IPS-18a (cell line): Measurements from ENCODE around the gene ATP13A1.
A peak's percentile ranks its signal among the peaks of the same experiment; 100 is the strongest.
"Not testable (repeated sequence)": the region's sequence is repeated elsewhere in the genome, so short reads cannot be mapped to it uniquely, and the experiment has no call there.

Experiments
- H3K27ac ChIP-seq: one replicate; pipeline ENCODE4 v1.5.1; 2013; ENCODE audit warnings: low read length
- H3K27me3 ChIP-seq: one replicate; pipeline ENCODE4 v1.6.1; 2013; ENCODE audit warnings: mild to moderate bottlenecking, low read length; ENCODE audit not compliant: control insufficient read depth, insufficient read depth
- H3K36me3 ChIP-seq: one replicate; pipeline ENCODE4 v1.6.1; 2013; ENCODE audit warnings: low read depth, low read length; ENCODE audit not compliant: control insufficient read depth
- H3K4me1 ChIP-seq: one replicate; pipeline ENCODE4 v1.6.1; 2013; ENCODE audit warnings: low read depth, low read length; ENCODE audit not compliant: control insufficient read depth
- H3K4me3 ChIP-seq: one replicate; pipeline ENCODE4 v1.5.1; 2013; ENCODE audit warnings: low read length
- H3K9ac ChIP-seq: one replicate; pipeline ENCODE4 v1.6.1; 2013; ENCODE audit warnings: mild to moderate bottlenecking, low read length, moderate library complexity
- H3K9me3 ChIP-seq: one replicate; pipeline ENCODE4 v1.6.1; 2013; ENCODE audit warnings: low read depth, low read length; ENCODE audit not compliant: control insufficient read depth

ATP13A1 gene

GRCh38 chr19:19663256-19664120 is at the start of gene ATP13A1:
TSS of gene ATP13A1 (minus strand) at chr19:19663676. CDS start at chr19:19663666, 10 bp downstream.
- Histone ChIP-seq H3K9me3 (no peaks in the 10 kb centered on the region), H3K27me3 (no peaks in the 10 kb centered on the region), H3K27ac (peak within 1 kb of the TSS; percentile 84), H3K9ac (peak within 1 kb of the TSS; percentile 88), H3K4me1 (peaks cover 10% of the 10 kb centered on the region), H3K4me3 (peak within 1 kb of the TSS; percentile 82), H3K36me3 (peaks cover 11% of the 10 kb centered on the region)

GRCh38 chr19:19711934-19712828 is 48.7 kb upstream of the ATP13A1 start:
- no peak overlapping the region for H3K4me3 ChIP-seq
- H3K4me1 ChIP-seq, result no peaks in the 10 kb centered on the region
- H3K9ac ChIP-seq, result no peak overlapping the region
- peaks cover 23% of the 10 kb centered on the region for H3K36me3 ChIP-seq
- no peak overlapping the region for H3K27ac ChIP-seq
- peaks cover 85% of the 10 kb centered on the region for H3K9me3 ChIP-seq
- H3K27me3 ChIP-seq, result no peaks in the 10 kb centered on the region

- peaks cover 80% of the 10 kb centered on the region for H3K9me3 ChIP-seq
- no peaks in the 10 kb centered on the region for H3K4me1 ChIP-seq
- no peak overlapping the region for H3K4me3 ChIP-seq
- peaks cover 23% of the 10 kb centered on the region for H3K36me3 ChIP-seq
- H3K27ac ChIP-seq, result no peak overlapping the region
- no peaks in the 10 kb centered on the region for H3K27me3 ChIP-seq
- no peak overlapping the region for H3K9ac ChIP-seq
Observed at GRCh38 chr19:19711306-19711933, 47.9 kb upstream of the ATP13A1 start.

- Histone ChIP-seq H3K27ac (no peak overlapping the region), H3K36me3 (peaks cover 23% of the 10 kb centered on the region), H3K27me3 (no peaks in the 10 kb centered on the region), H3K4me1 (no peaks in the 10 kb centered on the region), H3K9me3 (peaks cover 72% of the 10 kb centered on the region), H3K4me3 (no peak overlapping the region), H3K9ac (no peak overlapping the region)
Observed at GRCh38 chr19:19710506-19710905, 47.0 kb upstream of the ATP13A1 start.

- H3K4me3 ChIP-seq, result no peak overlapping the region
- H3K27ac ChIP-seq, result no peak overlapping the region
- H3K9ac ChIP-seq, result no peak overlapping the region
- no peaks in the 10 kb centered on the region for H3K27me3 ChIP-seq
- H3K4me1 ChIP-seq, result no peaks in the 10 kb centered on the region
- H3K36me3 ChIP-seq, result no peaks in the 10 kb centered on the region
- peaks cover 38% of the 10 kb centered on the region for H3K9me3 ChIP-seq
Observed at GRCh38 chr19:19704836-19705235, 41.4 kb upstream of the ATP13A1 start.

- H3K4me3 ChIP-seq, H3K4me1 ChIP-seq, H3K27me3 ChIP-seq, H3K36me3 ChIP-seq, H3K27ac ChIP-seq, H3K9ac ChIP-seq: not testable (repeated sequence)
- H3K9me3 ChIP-seq, result peaks cover 12% of the 10 kb centered on the region
Observed at GRCh38 chr19:19700493-19700892, 37.0 kb upstream of the ATP13A1 start.

- no peaks in the 10 kb centered on the region for H3K36me3 ChIP-seq
- no peaks in the 10 kb centered on the region for H3K4me1 ChIP-seq
- H3K9me3 ChIP-seq, result peaks cover 6% of the 10 kb centered on the region
- no peaks in the 10 kb centered on the region for H3K27me3 ChIP-seq
- H3K4me3 ChIP-seq, result no peak overlapping the region
- no peak overlapping the region for H3K9ac ChIP-seq
- H3K27ac ChIP-seq, result no peak overlapping the region
Observed at GRCh38 chr19:19697589-19697988, 34.1 kb upstream of the ATP13A1 start.

GRCh38 chr19:19696386-19696785 is 32.9 kb upstream of the ATP13A1 start:
- Histone ChIP-seq H3K4me3 (no peak overlapping the region), H3K9me3 (peaks cover 6% of the 10 kb centered on the region), H3K9ac (no peak overlapping the region), H3K36me3 (no peaks in the 10 kb centered on the region), H3K27ac (no peak overlapping the region), H3K4me1 (no peaks in the 10 kb centered on the region), H3K27me3 (no peaks in the 10 kb centered on the region)

- Histone ChIP-seq H3K4me3 (no peak overlapping the region), H3K9ac (no peak overlapping the region), H3K27ac (no peak overlapping the region), H3K4me1 (no peaks in the 10 kb centered on the region), H3K36me3 (no peaks in the 10 kb centered on the region), H3K9me3 (no peaks in the 10 kb centered on the region), H3K27me3 (no peaks in the 10 kb centered on the region)
Observed at GRCh38 chr19:19691683-19692082, 28.2 kb upstream of the ATP13A1 start.

GRCh38 chr19:19689023-19689422 is 25.5 kb upstream of the ATP13A1 start:
- not testable (repeated sequence) for H3K4me3 ChIP-seq, H3K27ac ChIP-seq, H3K36me3 ChIP-seq, H3K9me3 ChIP-seq, H3K9ac ChIP-seq, H3K4me1 ChIP-seq, H3K27me3 ChIP-seq

GRCh38 chr19:19687090-19687489 is 23.6 kb upstream of the ATP13A1 start:
- Histone ChIP-seq H3K27me3 (no peaks in the 10 kb centered on the region), H3K36me3 (no peaks in the 10 kb centered on the region), H3K9ac (no peak overlapping the region), H3K4me1 (no peaks in the 10 kb centered on the region), H3K27ac (no peak overlapping the region), H3K4me3 (no peak overlapping the region), H3K9me3 (no peaks in the 10 kb centered on the region)
